H1 (cell line): ENCODE measurements around the gene CANT1. TPM values are rescaled to one million over a fixed set of nuclear protein-coding genes. Genes with fewer than 3 reads are reported as not detected.

ENCODE experiments used
- CHD2 ChIP-seq: IDR thresholded peaks from 2 replicates; pipeline ENCODE4 v1.6.1; 2012; ENCODE audit warnings: low read length, improper control_type of control experiment
- FOSL1 ChIP-seq: IDR thresholded peaks from 2 replicates; pipeline ENCODE4 v1.6.1; 2011; ENCODE audit warnings: mild to moderate bottlenecking, low read depth, low read length, moderate library complexity; ENCODE audit not compliant: insufficient read depth
- polyA plus RNA-seq, 7 experiments: library from polyadenylated mRNA; depleted of rRNA in 3 of 7; stranded (reverse) in 5 of 7; unstranded in 2 of 7; fragments of >200 nt in 5 of 7; fragments of 200-250 nt in 2 of 7; gene quantifications; 1 replicate in 5 of 7; 2 replicates in 1 of 7; 4 replicates in 1 of 7; pipeline versions ENCODE4 v1.2.1 to v1.2.3, GENCODE V29; 2011 to 2013; ENCODE audit warnings: missing spikeins in 2 of 7, mixed read lengths in 2 of 7
- total RNA-seq: library from RNA; stranded (reverse); fragmentation: NEBNext Ultra II Directional; extraction: Animal tissue kit (Norgen Biotek cat#: 25700); gene quantifications from 2 replicates; pipeline ENCODE4 v1.2.1, GENCODE V29; 2021

Gene CANT1
- total and polyA plus RNA-seq, 2 of the 8 experiments (the other 6 are each of a cell fraction or from before 2014, with no cell fraction given): 23.0 to 32.6 TPM

GRCh38 chr17:78952706-78953105 is 56.9 kb downstream of the CANT1 start (continued):
- TF ChIP-seq CHD2 (no peak), FOSL1 (no peak)
